ENCODE measurements around the gene ENPP6.

The ENPP6 gene

DNA sequence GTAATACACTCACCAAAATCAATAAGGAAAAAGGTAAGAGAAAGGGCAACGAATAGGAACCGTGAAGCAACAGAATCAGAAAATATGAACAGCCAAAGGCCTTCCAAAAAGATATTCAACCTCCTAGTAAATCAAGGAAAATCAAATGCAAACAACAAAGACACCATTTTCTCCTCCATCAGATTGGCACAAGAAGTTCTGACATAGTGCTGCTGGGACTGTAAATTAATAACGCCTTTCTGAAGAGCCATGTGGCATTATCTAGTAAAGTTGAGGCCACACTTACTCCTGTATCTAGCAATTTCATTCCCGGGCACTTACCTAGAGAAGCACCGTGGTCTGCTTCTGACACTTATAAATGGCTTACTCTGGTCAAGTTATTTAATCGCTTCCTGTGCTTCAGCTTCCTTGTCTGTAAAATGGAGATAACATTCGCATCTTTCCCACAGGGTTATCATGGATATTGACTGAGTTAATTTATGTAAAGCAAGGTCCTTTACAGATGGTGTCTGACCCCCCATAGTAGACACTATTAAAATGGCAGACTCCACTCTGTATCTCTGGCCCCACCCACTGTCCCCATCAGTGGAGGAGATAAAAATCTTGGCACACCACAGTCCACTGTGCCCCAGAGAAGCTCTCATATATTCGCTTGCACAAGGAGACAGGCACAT lies 20.5 kb upstream of the ENPP6 start:
- H3K9me3 ChIP-seq (ENCODE audit: insufficient read depth, low read length): no peaks in the 10 kb centered on the region
- H3K9ac ChIP-seq (ENCODE audit: low read length): no peak overlapping the region
- H3K4me3 ChIP-seq (ENCODE audit: insufficient read depth, low read length, poor library complexity, severe bottlenecking): no peak overlapping the region
- no peak overlapping the region for H2AFZ ChIP-seq (ENCODE audit: low read depth, low read length, severe bottlenecking)
- H3K9me2 ChIP-seq (replicated peaks; ENCODE audit: insufficient read depth, low read length): no peaks in the 10 kb centered on the region
- H3K27ac ChIP-seq (ENCODE audit: low read depth, low read length): no peak overlapping the region
- no peaks in the 10 kb centered on the region for H4K20me1 ChIP-seq (ENCODE audit: low read depth, low read length)
- TF ChIP-seq EZH2phosphoT487 (conservative IDR thresholded peaks at IDR 0.05; ENCODE audit: low read length): no peak
- H3K27me3 ChIP-seq (ENCODE audit: low read length): no peaks in the 10 kb centered on the region
- no peaks in the 10 kb centered on the region for H3K79me2 ChIP-seq (ENCODE audit: insufficient read depth, low read length)
- no peaks in the 10 kb centered on the region for H3K36me3 ChIP-seq (ENCODE audit: low read length)
- H3K4me2 ChIP-seq (ENCODE audit: low read depth, low read length, poor library complexity, severe bottlenecking): no peak overlapping the region
- H3F3A ChIP-seq (ENCODE audit: insufficient read depth): no peaks in the 10 kb centered on the region

- H3F3A ChIP-seq (ENCODE audit: insufficient read depth): no peaks in the 10 kb centered on the region
- no peaks in the 10 kb centered on the region for H3K79me2 ChIP-seq (ENCODE audit: insufficient read depth, low read length)
- H3K27me3 ChIP-seq (ENCODE audit: low read length): no peaks in the 10 kb centered on the region
- H3K4me2 ChIP-seq (ENCODE audit: low read depth, low read length, poor library complexity, severe bottlenecking): no peak overlapping the region
- no peak overlapping the region for H3K27ac ChIP-seq (ENCODE audit: low read depth, low read length)
- H3K36me3 ChIP-seq (ENCODE audit: low read length): no peaks in the 10 kb centered on the region
- no peak overlapping the region for H3K9ac ChIP-seq (ENCODE audit: low read length)
- no peaks in the 10 kb centered on the region for H3K9me3 ChIP-seq (ENCODE audit: insufficient read depth, low read length)
- no peak overlapping the region for H2AFZ ChIP-seq (ENCODE audit: low read depth, low read length, severe bottlenecking)
- H4K20me1 ChIP-seq (ENCODE audit: low read depth, low read length): no peaks in the 10 kb centered on the region
- TF ChIP-seq EZH2phosphoT487 (conservative IDR thresholded peaks at IDR 0.05; ENCODE audit: low read length): no peak
- TF ChIP-seq, protein P1, sequence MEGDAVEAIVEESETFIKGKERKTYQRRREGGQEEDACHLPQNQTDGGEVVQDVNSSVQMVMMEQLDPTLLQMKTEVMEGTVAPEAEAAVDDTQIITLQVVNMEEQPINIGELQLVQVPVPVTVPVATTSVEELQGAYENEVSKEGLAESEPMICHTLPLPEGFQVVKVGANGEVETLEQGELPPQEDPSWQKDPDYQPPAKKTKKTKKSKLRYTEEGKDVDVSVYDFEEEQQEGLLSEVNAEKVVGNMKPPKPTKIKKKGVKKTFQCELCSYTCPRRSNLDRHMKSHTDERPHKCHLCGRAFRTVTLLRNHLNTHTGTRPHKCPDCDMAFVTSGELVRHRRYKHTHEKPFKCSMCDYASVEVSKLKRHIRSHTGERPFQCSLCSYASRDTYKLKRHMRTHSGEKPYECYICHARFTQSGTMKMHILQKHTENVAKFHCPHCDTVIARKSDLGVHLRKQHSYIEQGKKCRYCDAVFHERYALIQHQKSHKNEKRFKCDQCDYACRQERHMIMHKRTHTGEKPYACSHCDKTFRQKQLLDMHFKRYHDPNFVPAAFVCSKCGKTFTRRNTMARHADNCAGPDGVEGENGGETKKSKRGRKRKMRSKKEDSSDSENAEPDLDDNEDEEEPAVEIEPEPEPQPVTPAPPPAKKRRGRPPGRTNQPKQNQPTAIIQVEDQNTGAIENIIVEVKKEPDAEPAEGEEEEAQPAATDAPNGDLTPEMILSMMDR (IDR thresholded peaks at IDR 0.05; ENCODE audit: insufficient read depth, low read length, poor library complexity, severe bottlenecking): no peak
- H3K4me3 ChIP-seq (ENCODE audit: insufficient read depth, low read length, poor library complexity, severe bottlenecking): no peak overlapping the region
- H3K9me2 ChIP-seq (replicated peaks; ENCODE audit: insufficient read depth, low read length): no peaks in the 10 kb centered on the region
Measured at GRCh38 chr4:184237612-184238011, 19.9 kb upstream of the ENPP6 start.

GRCh38 chr4:184235526-184235925 lies 17.9 kb upstream of the ENPP6 start:
- Histone ChIP-seq H3K4me2 (ENCODE audit: low read depth, low read length, poor library complexity, severe bottlenecking) (no peak overlapping the region), H3K36me3 (ENCODE audit: low read length) (no peaks in the 10 kb centered on the region), H3K9me3 (ENCODE audit: insufficient read depth, low read length) (no peaks in the 10 kb centered on the region), H2AFZ (ENCODE audit: low read depth, low read length, severe bottlenecking) (no peak overlapping the region), H3K4me3 (ENCODE audit: insufficient read depth, low read length, poor library complexity, severe bottlenecking) (no peak overlapping the region), H3K27me3 (ENCODE audit: low read length) (no peaks in the 10 kb centered on the region), H3F3A (ENCODE audit: insufficient read depth) (no peaks in the 10 kb centered on the region), H3K9ac (ENCODE audit: low read length) (no peak overlapping the region), H3K27ac (ENCODE audit: low read depth, low read length) (no peak overlapping the region), H3K79me2 (ENCODE audit: insufficient read depth, low read length) (no peaks in the 10 kb centered on the region), H3K9me2 (replicated peaks; ENCODE audit: insufficient read depth, low read length) (no peaks in the 10 kb centered on the region), H4K20me1 (ENCODE audit: low read depth, low read length) (no peaks in the 10 kb centered on the region)
- no peak for TF ChIP-seq EZH2phosphoT487 (conservative IDR thresholded peaks at IDR 0.05; ENCODE audit: low read length)
- TF ChIP-seq, protein P1 (IDR thresholded peaks at IDR 0.05; ENCODE audit: insufficient read depth, low read length, poor library complexity, severe bottlenecking): no peak

DNA sequence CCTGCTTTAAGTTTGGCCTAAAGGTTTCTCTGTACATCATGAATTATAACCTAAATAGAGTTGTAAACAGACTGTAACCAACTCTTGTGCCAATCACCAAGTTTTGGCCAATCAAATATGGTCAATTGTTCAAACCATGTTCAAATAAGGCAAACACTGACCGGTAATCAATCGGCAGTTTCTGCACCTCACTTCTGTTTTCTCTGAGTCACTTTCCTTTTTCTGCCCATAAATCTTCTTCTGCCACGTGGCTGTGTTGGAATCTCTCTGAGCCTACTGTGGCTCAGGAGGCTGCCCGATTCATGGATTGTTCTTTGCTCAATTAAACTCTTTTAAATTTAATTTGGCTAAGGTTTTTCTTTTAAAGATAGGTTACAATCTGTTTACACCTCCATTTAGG lies 16.5 kb upstream of the ENPP6 start:
- Histone ChIP-seq H3K9me3 (ENCODE audit: insufficient read depth, low read length) (no peaks in the 10 kb centered on the region), H3K27ac (ENCODE audit: low read depth, low read length) (no peak overlapping the region), H3K9me2 (replicated peaks; ENCODE audit: insufficient read depth, low read length) (no peaks in the 10 kb centered on the region), H3K4me2 (ENCODE audit: low read depth, low read length, poor library complexity, severe bottlenecking) (no peak overlapping the region), H2AFZ (ENCODE audit: low read depth, low read length, severe bottlenecking) (no peak overlapping the region), H3F3A (ENCODE audit: insufficient read depth) (no peaks in the 10 kb centered on the region), H3K79me2 (ENCODE audit: insufficient read depth, low read length) (no peaks in the 10 kb centered on the region), H3K36me3 (ENCODE audit: low read length) (no peaks in the 10 kb centered on the region), H3K9ac (ENCODE audit: low read length) (no peak overlapping the region), H3K27me3 (ENCODE audit: low read length) (no peaks in the 10 kb centered on the region), H4K20me1 (ENCODE audit: low read depth, low read length) (no peaks in the 10 kb centered on the region), H3K4me3 (ENCODE audit: insufficient read depth, low read length, poor library complexity, severe bottlenecking) (no peak overlapping the region)
- TF ChIP-seq, protein P1 (IDR thresholded peaks at IDR 0.05; ENCODE audit: insufficient read depth, low read length, poor library complexity, severe bottlenecking): no peak
- no peak for TF ChIP-seq EZH2phosphoT487 (conservative IDR thresholded peaks at IDR 0.05; ENCODE audit: low read length)
